A673 (cell line): ENCODE measurements around the gene ELOF1. TPM values are rescaled to one million over a fixed set of nuclear protein-coding genes. Genes with fewer than 3 reads are reported as not detected.
"Not testable (repeated sequence)": the region's sequence is repeated elsewhere in the genome, so short reads cannot be mapped to it uniquely, and the experiment has no call there.

ENCODE experiments used
- Bru-seq: library from RNA; stranded (reverse); fragments of 400-500 nt; gene quantifications from one replicate; lab custom pipeline; 2021; lab: Mats Ljungman, UMichigan
- BruChase-seq, 2 experiments: library from RNA; stranded (reverse); fragments of 400-500 nt; gene quantifications; one replicate each; lab custom pipeline; 2021; lab: Mats Ljungman, UMichigan
- BruUV-seq: library from RNA; stranded (reverse); fragments of 400-500 nt; replicated peaks from 2 replicates; lab custom pipeline; 2021; lab: Mats Ljungman, UMichigan
- CTCF ChIA-PET: fragments of 300-600 bp; sonication (Branson Sonifier 250); formaldehyde crosslinking; loops from one replicate; lab custom pipeline; 2022; ENCODE audit warnings: antibody characterized with exemption; lab: Charles Lee
- POLR2A ChIA-PET: fragments of 300-600 bp; sonication (Branson Sonifier 250); formaldehyde crosslinking; loops from one replicate; lab custom pipeline; 2022; ENCODE audit warnings: antibody characterized with exemption; ENCODE audit not compliant: low non-redundant PET; lab: Charles Lee
- DNase-seq: peaks from one replicate; pipeline ENCODE4 v3.0.0-alpha.2; 2015; ENCODE audit warnings: low spot score
- H3K27ac ChIP-seq: fragments of 200-600 bp; sonication (generic); 2 replicates; pipeline ENCODE4 v1.5.1; 2016; ENCODE audit warnings: mixed run types, low read depth, mild to moderate bottlenecking, mixed read lengths, antibody characterized with exemption, low read length; ENCODE audit not compliant: poor library complexity, severe bottlenecking
- H3K27me3 ChIP-seq: fragments of 200-600 bp; sonication (generic); replicated peaks from 2 replicates; pipeline ENCODE4 v1.6.1; 2017; ENCODE audit warnings: mixed run types, low read depth, mild to moderate bottlenecking, mixed read lengths, antibody characterized with exemption, low read length; ENCODE audit not compliant: insufficient read depth, poor library complexity
- H3K36me3 ChIP-seq: fragments of 200-600 bp; sonication (generic); 2 replicates; pipeline ENCODE4 v1.6.1; 2016; ENCODE audit warnings: mixed run types, mild to moderate bottlenecking, mixed read lengths, antibody characterized with exemption, low read length; ENCODE audit not compliant: insufficient read depth, poor library complexity, severe bottlenecking
- H3K4me1 ChIP-seq: fragments of 200-600 bp; sonication (generic); 2 replicates; pipeline ENCODE4 v1.6.1; 2017; ENCODE audit warnings: mixed run types, mild to moderate bottlenecking, mixed read lengths, antibody characterized with exemption, low read length; ENCODE audit not compliant: insufficient read depth, poor library complexity, severe bottlenecking
- H3K4me3 ChIP-seq: fragments of 200-600 bp; sonication (generic); 2 replicates; pipeline ENCODE4 v1.5.1; 2016; ENCODE audit warnings: low read depth, mixed run types, mild to moderate bottlenecking, mixed read lengths, low read length; ENCODE audit not compliant: poor library complexity, severe bottlenecking
- H3K9me3 ChIP-seq: fragments of 200-600 bp; sonication (generic); 2 replicates; pipeline ENCODE4 v1.6.1; 2016; ENCODE audit warnings: mixed run types, low read depth, mild to moderate bottlenecking, mixed read lengths, antibody characterized with exemption, low read length; ENCODE audit not compliant: poor library complexity, severe bottlenecking
- CTCF ChIP-seq: fragments of 300-800, 200-600 bp; sonication (generic); conservative IDR thresholded peaks from 2 replicates; pipeline ENCODE4 v1.5.1; 2017; ENCODE audit warnings: low read depth, mild to moderate bottlenecking, antibody characterized with exemption, low read length, moderate library complexity, mixed read lengths
- EZH2 ChIP-seq: fragments of 200-600 bp; sonication (generic); IDR thresholded peaks from 2 replicates; pipeline ENCODE4 v1.6.1; 2017; ENCODE audit warnings: borderline replicate concordance, low read depth, mild to moderate bottlenecking, mixed read lengths, antibody characterized with exemption, low read length; ENCODE audit not compliant: poor library complexity, severe bottlenecking
- intact Hi-C: fragments of 100-400 bp; cut with micrococcal nuclease; formaldehyde crosslinking; loops from one replicate; pipeline ENCODE4 v1.10.0; 2022; ENCODE audit not compliant: unreplicated experiment
- long read RNA-seq: library from polyadenylated mRNA; stranded (forward); transcript quantifications from one replicate; pipeline ENCODE4 v2.0.0, GENCODE V29; 2022
- total RNA-seq: library from RNA; stranded (reverse); gene quantifications from 2 replicates; pipeline ENCODE4 v1.2.3, GENCODE V29; 2021

Gene ELOF1
- 83.5 and 97.9 TPM in 2 replicates for total RNA-seq
- Bru-seq, nascent RNA = percentile 69 among the genes with signal in this experiment
- percentile 78 among the genes with signal in this experiment for BruChase-seq, experiment 1, labeled RNA remaining after a 2-hour chase
- percentile 88 among the genes with signal in this experiment for BruChase-seq, experiment 2, labeled RNA remaining after a 6-hour chase
- long read RNA-seq, transcript ELOF1-201 (4 exons, 1,019 nt) = major isoform, 34 of 58 reads
- long read RNA-seq, partial matches to known transcripts = 17 of 58 reads
- long read RNA-seq, other reads (novel, unspliced or antisense) = 7 of 58 reads

GRCh38 chr19:11558881-11559828 is at the start of gene ELOF1:
Gene ELOF1, minus strand, starts transcription at chr19:11559230. Its CDS starts 4,883 bp downstream, at chr19:11554347.
- DNase-seq = peak; percentile 99
- intact Hi-C loops = no loop called here
- peaks cover 8% of the 10 kb centered on the region for H3K36me3 ChIP-seq
- peak within 1 kb of the TSS; percentile 95 for H3K4me3 ChIP-seq
- H3K4me1 ChIP-seq = peaks cover 13% of the 10 kb centered on the region
- POLR2A ChIA-PET = no interaction called here
- TSS peak; percentile 96 for BruUV-seq
- no peaks in the 10 kb centered on the region for H3K9me3 ChIP-seq
- CTCF ChIA-PET = interaction anchor here (0.6 to 1.1 kb wide), 2 partner anchors 35 to 238 kb away, joined by 5 read pairs; no protein-coding TSS in a partner anchor
- H3K27ac ChIP-seq = peak within 1 kb of the TSS; percentile 57
- H3K27me3 ChIP-seq = no peaks in the 10 kb centered on the region
- TF ChIP-seq CTCF = peak; percentile 23; the same call in 1 of the 2 replicates
- TF ChIP-seq EZH2 = no peak

- intact Hi-C loops = no loop called here
Observed at GRCh38 chr19:11606484-11606883, 47.5 kb upstream of the ELOF1 start.

GRCh38 chr19:11599704-11600103 is 40.7 kb upstream of the ELOF1 start:
- BruUV-seq, H3K4me1 ChIP-seq, H3K27me3 ChIP-seq, H3K9me3 ChIP-seq, H3K27ac ChIP-seq, intact Hi-C loops, DNase-seq, CTCF ChIA-PET, H3K4me3 ChIP-seq, POLR2A ChIA-PET: not testable (repeated sequence)
- peaks cover 28% of the 10 kb centered on the region for H3K36me3 ChIP-seq

More at GRCh38 chr19:11606484-11606883, 47.5 kb upstream of the ELOF1 start:
- CTCF ChIA-PET = no interaction called here
- TF ChIP-seq CTCF = no peak
- no peak for TF ChIP-seq EZH2
- POLR2A ChIA-PET = no interaction called here
- H3K27ac ChIP-seq = no peak overlapping the region
- BruUV-seq = no TSS peak
- no peak overlapping the region for H3K4me3 ChIP-seq
- H3K4me1 ChIP-seq = no peaks in the 10 kb centered on the region
- no peak for DNase-seq
- H3K27me3 ChIP-seq = no peaks in the 10 kb centered on the region
- peaks cover 22% of the 10 kb centered on the region for H3K9me3 ChIP-seq
- H3K36me3 ChIP-seq = peaks cover 31% of the 10 kb centered on the region
